ENCODE data around the gene PLA2G15. TPM values are rescaled to one million over a fixed set of nuclear protein-coding genes. Genes with fewer than 3 reads are reported as not detected.

The PLA2G15 gene
- 25.9 and 27.9 TPM in 2 replicates for total RNA-seq
- long read RNA-seq, transcript PLA2G15-209 (6 exons, 1,203 nt): minor isoform, 13 of 118 reads
- long read RNA-seq, transcript PLA2G15-201 (6 exons, 2,727 nt): major isoform, 92 of 118 reads
- long read RNA-seq, partial matches to known transcripts: 5 of 118 reads
- long read RNA-seq, other reads (novel, unspliced or antisense): 7 of 118 reads

GRCh38 chr16:68244903-68245853 lies at the start of gene PLA2G15:
Gene PLA2G15 (plus strand): TSS chr16:68245373. CDS start chr16:68245427, 54 bp downstream.
- Mint-ChIP-seq H3K4me3 (ENCODE audit: unreplicated experiment) (peak within 1 kb of the TSS; percentile 99), H3K9me3 (ENCODE audit: unreplicated experiment) (no peaks in the 10 kb centered on the region), H3K4me1 (ENCODE audit: unreplicated experiment) (peaks cover 24% of the 10 kb centered on the region), H3K27ac (ENCODE audit: unreplicated experiment) (peak within 1 kb of the TSS; percentile 77), H3K36me3 (ENCODE audit: unreplicated experiment) (peaks cover 6% of the 10 kb centered on the region), H3K27me3 (ENCODE audit: unreplicated experiment) (no peaks in the 10 kb centered on the region)
- DNase-seq (ENCODE audit: extremely low spot score, unreplicated experiment): peak; percentile 98
- TF ChIP-seq, protein P1, sequence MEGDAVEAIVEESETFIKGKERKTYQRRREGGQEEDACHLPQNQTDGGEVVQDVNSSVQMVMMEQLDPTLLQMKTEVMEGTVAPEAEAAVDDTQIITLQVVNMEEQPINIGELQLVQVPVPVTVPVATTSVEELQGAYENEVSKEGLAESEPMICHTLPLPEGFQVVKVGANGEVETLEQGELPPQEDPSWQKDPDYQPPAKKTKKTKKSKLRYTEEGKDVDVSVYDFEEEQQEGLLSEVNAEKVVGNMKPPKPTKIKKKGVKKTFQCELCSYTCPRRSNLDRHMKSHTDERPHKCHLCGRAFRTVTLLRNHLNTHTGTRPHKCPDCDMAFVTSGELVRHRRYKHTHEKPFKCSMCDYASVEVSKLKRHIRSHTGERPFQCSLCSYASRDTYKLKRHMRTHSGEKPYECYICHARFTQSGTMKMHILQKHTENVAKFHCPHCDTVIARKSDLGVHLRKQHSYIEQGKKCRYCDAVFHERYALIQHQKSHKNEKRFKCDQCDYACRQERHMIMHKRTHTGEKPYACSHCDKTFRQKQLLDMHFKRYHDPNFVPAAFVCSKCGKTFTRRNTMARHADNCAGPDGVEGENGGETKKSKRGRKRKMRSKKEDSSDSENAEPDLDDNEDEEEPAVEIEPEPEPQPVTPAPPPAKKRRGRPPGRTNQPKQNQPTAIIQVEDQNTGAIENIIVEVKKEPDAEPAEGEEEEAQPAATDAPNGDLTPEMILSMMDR (IDR thresholded peaks at IDR 0.05): no peak

DNA sequence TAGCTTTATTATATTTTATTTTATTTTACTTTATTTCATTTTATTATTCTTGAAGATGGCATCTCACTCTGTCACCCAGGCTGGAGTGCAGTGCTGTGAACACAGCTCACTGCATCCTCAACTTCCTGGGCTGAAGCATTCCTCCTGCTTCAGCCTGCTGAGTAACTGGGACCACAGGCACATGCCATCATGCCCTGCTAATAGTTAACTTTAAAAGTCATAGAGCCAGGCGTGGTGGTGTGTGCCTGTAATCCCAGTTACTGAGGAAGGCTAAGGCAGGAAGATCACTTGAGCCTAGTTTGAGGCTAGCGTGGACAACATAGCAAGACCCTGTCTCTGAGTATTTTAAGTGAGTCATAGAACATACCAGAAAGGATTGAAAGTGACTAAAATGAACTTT lies 47.9 kb upstream of the PLA2G15 start:
- Mint-ChIP-seq H3K4me1 (ENCODE audit: unreplicated experiment) (peaks cover 19% of the 10 kb centered on the region), H3K27me3 (ENCODE audit: unreplicated experiment) (no peaks in the 10 kb centered on the region), H3K9me3 (ENCODE audit: unreplicated experiment) (no peaks in the 10 kb centered on the region), H3K27ac (ENCODE audit: unreplicated experiment) (no peak overlapping the region), H3K36me3 (ENCODE audit: unreplicated experiment) (peaks cover 5% of the 10 kb centered on the region), H3K4me3 (ENCODE audit: unreplicated experiment) (no peak overlapping the region)
- DNase-seq (ENCODE audit: extremely low spot score, unreplicated experiment): no peak
- TF ChIP-seq, protein P1 (IDR thresholded peaks at IDR 0.05): no peak

- H3K4me3 Mint-ChIP-seq (ENCODE audit: unreplicated experiment): no peak overlapping the region
- H3K27ac Mint-ChIP-seq (ENCODE audit: unreplicated experiment): peak overlapping the region; percentile 72
- no peak for DNase-seq (ENCODE audit: extremely low spot score, unreplicated experiment)
- H3K9me3 Mint-ChIP-seq (ENCODE audit: unreplicated experiment): no peaks in the 10 kb centered on the region
- H3K27me3 Mint-ChIP-seq (ENCODE audit: unreplicated experiment): no peaks in the 10 kb centered on the region
- TF ChIP-seq, protein P1 (IDR thresholded peaks at IDR 0.05): no peak
- no peaks in the 10 kb centered on the region for H3K36me3 Mint-ChIP-seq (ENCODE audit: unreplicated experiment)
- H3K4me1 Mint-ChIP-seq (ENCODE audit: unreplicated experiment): peaks cover 19% of the 10 kb centered on the region
Measured at GRCh38 chr16:68200088-68200783, 44.9 kb upstream of the PLA2G15 start.

- no peak overlapping the region for H3K27ac Mint-ChIP-seq (ENCODE audit: unreplicated experiment)
- no peaks in the 10 kb centered on the region for H3K9me3 Mint-ChIP-seq (ENCODE audit: unreplicated experiment)
Measured at GRCh38 chr16:68202091-68202519, 43.1 kb upstream of the PLA2G15 start.

More at GRCh38 chr16:68202091-68202519, 43.1 kb upstream of the PLA2G15 start:
- Mint-ChIP-seq H3K27me3 (ENCODE audit: unreplicated experiment) (no peaks in the 10 kb centered on the region), H3K4me1 (ENCODE audit: unreplicated experiment) (peaks cover 19% of the 10 kb centered on the region), H3K4me3 (ENCODE audit: unreplicated experiment) (no peak overlapping the region), H3K36me3 (ENCODE audit: unreplicated experiment) (no peaks in the 10 kb centered on the region)
- no peak for DNase-seq (ENCODE audit: extremely low spot score, unreplicated experiment)
- TF ChIP-seq, protein P1 (IDR thresholded peaks at IDR 0.05): no peak
